NCI-H1694 treated with DMSO at 0.1 percent for 48 hours (cell line): ENCODE results near the gene PIK3R5.

ENCODE experiments used
- DNase-seq: peaks from one replicate; lab custom pipeline; 2025; lab: John Stamatoyannopoulos, UW

Gene PIK3R5

GRCh38 chr17:8832711-8833352 is 132.7 kb downstream of the PIK3R5 start:
- DNase-seq = peak; percentile 47

GRCh38 chr17:8831234-8831849 is 134.2 kb downstream of the PIK3R5 start:
- no peak for DNase-seq

- DNase-seq = no peak
Observed at GRCh38 chr17:8830141-8830540, 135.4 kb downstream of the PIK3R5 start.

GRCh38 chr17:8829036-8829941 is 136.2 kb downstream of the PIK3R5 start:
- DNase-seq = no peak
